Measurements from ENCODE around the gene PCDHGB4.
"Not testable (repeated sequence)": the region's sequence is repeated elsewhere in the genome, so short reads cannot be mapped to it uniquely, and the experiment has no call there.

Gene PCDHGB4

GRCh38 chr5:141413540-141414069 is 26.1 kb downstream of the PCDHGB4 start:
- H3K9me3 ChIP-seq (ENCODE audit: insufficient read depth, low read length, severe bottlenecking), result no peaks in the 10 kb centered on the region
- ATAC-seq (ENCODE audit: insufficient read depth, low read depth), result no peak
- TF ChIP-seq, protein P1, sequence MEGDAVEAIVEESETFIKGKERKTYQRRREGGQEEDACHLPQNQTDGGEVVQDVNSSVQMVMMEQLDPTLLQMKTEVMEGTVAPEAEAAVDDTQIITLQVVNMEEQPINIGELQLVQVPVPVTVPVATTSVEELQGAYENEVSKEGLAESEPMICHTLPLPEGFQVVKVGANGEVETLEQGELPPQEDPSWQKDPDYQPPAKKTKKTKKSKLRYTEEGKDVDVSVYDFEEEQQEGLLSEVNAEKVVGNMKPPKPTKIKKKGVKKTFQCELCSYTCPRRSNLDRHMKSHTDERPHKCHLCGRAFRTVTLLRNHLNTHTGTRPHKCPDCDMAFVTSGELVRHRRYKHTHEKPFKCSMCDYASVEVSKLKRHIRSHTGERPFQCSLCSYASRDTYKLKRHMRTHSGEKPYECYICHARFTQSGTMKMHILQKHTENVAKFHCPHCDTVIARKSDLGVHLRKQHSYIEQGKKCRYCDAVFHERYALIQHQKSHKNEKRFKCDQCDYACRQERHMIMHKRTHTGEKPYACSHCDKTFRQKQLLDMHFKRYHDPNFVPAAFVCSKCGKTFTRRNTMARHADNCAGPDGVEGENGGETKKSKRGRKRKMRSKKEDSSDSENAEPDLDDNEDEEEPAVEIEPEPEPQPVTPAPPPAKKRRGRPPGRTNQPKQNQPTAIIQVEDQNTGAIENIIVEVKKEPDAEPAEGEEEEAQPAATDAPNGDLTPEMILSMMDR (IDR thresholded peaks at IDR 0.05; ENCODE audit: borderline replicate concordance, extremely low read depth, low read length, poor library complexity, severe bottlenecking), result no peak
- TF ChIP-seq EZH2 (IDR thresholded peaks at IDR 0.05; ENCODE audit: borderline replicate concordance, low read depth, low read length, severe bottlenecking), result no peak
- H3K36me3 ChIP-seq (ENCODE audit: insufficient read depth, low read length), result no peaks in the 10 kb centered on the region
- H2AFZ ChIP-seq (ENCODE audit: low read depth, low read length), result no peak overlapping the region
- no peaks in the 10 kb centered on the region for H3K27me3 ChIP-seq (ENCODE audit: insufficient read depth, low read length, poor library complexity)
- H3K4me3 ChIP-seq (ENCODE audit: low read depth in 1 of 2, low read length in 2 of 2), result no peak overlapping the region
- H3K79me2 ChIP-seq (ENCODE audit: insufficient read depth, low read length), result no peaks in the 10 kb centered on the region
- H3K4me2 ChIP-seq (ENCODE audit: insufficient read depth, low read length), result no peak overlapping the region
- H3K27ac ChIP-seq (ENCODE audit: low read length), result no peak overlapping the region
- H3K9ac ChIP-seq (ENCODE audit: low read depth, low read length), result no peak overlapping the region
- H4K20me1 ChIP-seq (ENCODE audit: insufficient read depth, low read length), result no peaks in the 10 kb centered on the region
- no peaks in the 10 kb centered on the region for H3K4me1 ChIP-seq (ENCODE audit: insufficient read depth, low read length)
- no peak for DNase-seq

GRCh38 chr5:141414548-141415274 is 27.2 kb downstream of the PCDHGB4 start:
- H2AFZ ChIP-seq (ENCODE audit: low read depth, low read length); ATAC-seq (ENCODE audit: insufficient read depth, low read depth); H3K36me3 ChIP-seq (ENCODE audit: insufficient read depth, low read length); H3K9me3 ChIP-seq (ENCODE audit: insufficient read depth, low read length, severe bottlenecking); H3K79me2 ChIP-seq (ENCODE audit: insufficient read depth, low read length); H3K27me3 ChIP-seq (ENCODE audit: insufficient read depth, low read length, poor library complexity); H3K9ac ChIP-seq (ENCODE audit: low read depth, low read length); H3K4me2 ChIP-seq (ENCODE audit: insufficient read depth, low read length); H3K27ac ChIP-seq (ENCODE audit: low read length); DNase-seq; H4K20me1 ChIP-seq (ENCODE audit: insufficient read depth, low read length); H3K4me3 ChIP-seq (ENCODE audit: low read depth in 1 of 2, low read length in 2 of 2); H3K4me1 ChIP-seq (ENCODE audit: insufficient read depth, low read length): not testable (repeated sequence)

DNA sequence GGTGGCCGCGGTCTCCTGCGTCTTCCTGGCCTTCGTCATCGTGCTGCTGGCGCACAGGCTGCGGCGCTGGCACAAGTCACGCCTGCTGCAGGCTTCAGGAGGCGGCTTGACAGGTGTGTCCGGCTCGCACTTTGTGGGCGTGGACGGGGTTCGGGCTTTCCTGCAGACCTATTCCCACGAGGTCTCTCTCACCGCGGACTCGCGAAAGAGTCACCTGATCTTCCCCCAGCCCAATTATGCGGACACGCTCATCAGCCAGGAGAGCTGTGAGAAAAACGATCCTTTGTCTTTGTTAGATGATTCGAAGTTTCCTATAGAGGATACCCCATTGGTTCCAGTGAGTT is 27.7 kb downstream of the PCDHGB4 start:
- H3K79me2 ChIP-seq (ENCODE audit: insufficient read depth, low read length); H3K4me3 ChIP-seq (ENCODE audit: low read depth in 1 of 2, low read length in 2 of 2); H3K27ac ChIP-seq (ENCODE audit: low read length); ATAC-seq (ENCODE audit: insufficient read depth, low read depth); H4K20me1 ChIP-seq (ENCODE audit: insufficient read depth, low read length); H3K4me1 ChIP-seq (ENCODE audit: insufficient read depth, low read length); H3K27me3 ChIP-seq (ENCODE audit: insufficient read depth, low read length, poor library complexity); H3K36me3 ChIP-seq (ENCODE audit: insufficient read depth, low read length); H3K9me3 ChIP-seq (ENCODE audit: insufficient read depth, low read length, severe bottlenecking); H3K9ac ChIP-seq (ENCODE audit: low read depth, low read length); H3K4me2 ChIP-seq (ENCODE audit: insufficient read depth, low read length); H2AFZ ChIP-seq (ENCODE audit: low read depth, low read length); DNase-seq: not testable (repeated sequence)

GRCh38 chr5:141417494-141418172 is 30.1 kb downstream of the PCDHGB4 start, which contains the start of gene PCDHGB7:
Gene PCDHGB7, plus strand, starts transcription at chr5:141417677. Its CDS starts 183 bp downstream, at chr5:141417860.
- H3K9ac ChIP-seq (ENCODE audit: low read depth, low read length); H2AFZ ChIP-seq (ENCODE audit: low read depth, low read length); H3K9me3 ChIP-seq (ENCODE audit: insufficient read depth, low read length, severe bottlenecking); H3K79me2 ChIP-seq (ENCODE audit: insufficient read depth, low read length); H4K20me1 ChIP-seq (ENCODE audit: insufficient read depth, low read length); H3K4me2 ChIP-seq (ENCODE audit: insufficient read depth, low read length); H3K4me1 ChIP-seq (ENCODE audit: insufficient read depth, low read length); H3K4me3 ChIP-seq (ENCODE audit: low read depth in 1 of 2, low read length in 2 of 2); H3K36me3 ChIP-seq (ENCODE audit: insufficient read depth, low read length); H3K27ac ChIP-seq (ENCODE audit: low read length); H3K27me3 ChIP-seq (ENCODE audit: insufficient read depth, low read length, poor library complexity): not testable (repeated sequence)
- TF ChIP-seq, protein P1 (IDR thresholded peaks at IDR 0.05; ENCODE audit: borderline replicate concordance, extremely low read depth, low read length, poor library complexity, severe bottlenecking), result peak; percentile 60
- peak; percentile 78 for ATAC-seq (ENCODE audit: insufficient read depth, low read depth)
- DNase-seq, result peak; percentile 43

Data from DND-41 (cell line).